Gastroesophageal sphincter (tissue), 4 donors: ENCODE data around the gene TTL. TPM values are rescaled to one million over a fixed set of nuclear protein-coding genes. Genes with fewer than 3 reads are reported as not detected.

Source experiments
- ATAC-seq: fragments of 150-250 bp; one replicate; pipeline ENCODE4 v1.9.1; 2016; ENCODE audit warnings: mild to moderate bottlenecking, moderate library complexity
- H3K27ac ChIP-seq, 4 donors: fragments of 200-600 bp; sonication (generic) in 3 of 4; 1 replicate in 3 of 4; 2 replicates in 1 of 4; pipeline ENCODE4 v1.5.1; 2016 to 2019
- H3K27me3 ChIP-seq: fragments of 200-600 bp; sonication (generic); one replicate; pipeline ENCODE4 v1.5.1; 2019
- H3K36me3 ChIP-seq, 2 donors: fragments of 200-600 bp; sonication (generic); one replicate each; pipeline ENCODE4 v1.5.1; 2019; ENCODE audit warnings: control low read depth in 1 of 2
- H3K4me1 ChIP-seq, 3 donors: fragments of 200-600 bp; sonication (generic); 1 replicate in 2 of 3; 2 replicates in 1 of 3; pipeline ENCODE4 v1.5.1; 2016 to 2019; ENCODE audit warnings: control low read depth in 2 of 3
- H3K4me3 ChIP-seq, 2 donors: fragments of 200-600 bp; sonication (generic); one replicate each; pipeline ENCODE4 v1.5.1; 2019; ENCODE audit warnings: mild to moderate bottlenecking in 1 of 2, moderate library complexity in 1 of 2
- H3K9me3 ChIP-seq, 3 donors: fragments of 200-600 bp; sonication (generic); one replicate each; pipeline ENCODE4 v1.5.1; 2017 to 2019; ENCODE audit warnings: control low read depth in 2 of 3
- CTCF ChIP-seq, 4 experiments: fragments of 200-600 bp in 2 of 4; fragments of 450-650 bp in 2 of 4; sonication (generic) in 1 of 4; IDR thresholded peaks; one replicate each; pipeline ENCODE4 v1.5.1; 2017 to 2019; ENCODE audit warnings: antibody characterized with exemption in 4 of 4, mild to moderate bottlenecking in 2 of 4, moderate library complexity in 2 of 4
- EP300 ChIP-seq: sonication (generic); formaldehyde crosslinking; IDR thresholded peaks from one replicate; pipeline ENCODE4 v1.6.1; 2017; ENCODE audit warnings: antibody characterized with exemption, mild to moderate bottlenecking
- POLR2A ChIP-seq, 2 donors: fragments of 450-650 bp; IDR thresholded peaks; one replicate each; pipeline ENCODE4 v1.6.1; 2017; ENCODE audit warnings: antibody characterized with exemption in 2 of 2, mild to moderate bottlenecking in 2 of 2, moderate library complexity in 1 of 2
- POLR2AphosphoS5 ChIP-seq: sonication (generic); formaldehyde crosslinking; IDR thresholded peaks from one replicate; pipeline ENCODE4 v1.6.1; 2017; ENCODE audit warnings: antibody characterized with exemption
- WGBS, 2 donors: methylation state at CpG; one replicate each; pipeline ENCODE4 v1.1.5; 2018; ENCODE audit warnings: low coverage in 1 of 2; 5-methylcytosine and 5-hydroxymethylcytosine counted together
- total RNA-seq, 4 donors: library from RNA; depleted of rRNA; stranded (reverse); fragments of >200 nt; gene quantifications; one replicate each; pipeline ENCODE4 v1.1.0, GENCODE V29; 2016

The TTL gene
- total RNA-seq, 4 donors from 2014 or later: 19.3 to 33.8 (median 24.9) TPM

- H3K4me3 ChIP-seq: peak within 1 kb of the TSS; percentile 71 to 81
- ATAC-seq: peak; percentile 97
- peak; percentile 27 for TF ChIP-seq POLR2A (IDR thresholded peaks at IDR 0.05)
- peak; percentile 71 for TF ChIP-seq POLR2AphosphoS5
- no peak for TF ChIP-seq EP300
- TF ChIP-seq CTCF (IDR thresholded peaks at IDR 0.05): peak in 3 of 4 experiments; percentile 38 to 53 (median 41)
- no peaks in the 10 kb centered on the region for H3K27me3 ChIP-seq
- H3K36me3 ChIP-seq: peaks cover 0 to 35% of the 10 kb centered on the region in 2 donors
- peaks cover 0 to 45% (median 11%) of the 10 kb centered on the region in 3 donors for H3K4me1 ChIP-seq
- no peaks in the 10 kb centered on the region for H3K9me3 ChIP-seq
- WGBS, 2 donors: 0% methylated on average over 12 to 23 of the region's 54 CpGs
- H3K27ac ChIP-seq: peak within 1 kb of the TSS; percentile 77 to 91 (median 90)
These were observed 102.4 kb downstream of the TTL start, which contains the start of gene CHCHD5 for GRCh38 chr2:112584134-112584890. Gene CHCHD5 (plus strand): TSS chr2:112584609. CDS start chr2:112584648, 39 bp downstream.

GRCh38 chr2:112584891-112585250 lies 102.9 kb downstream of the TTL start:
- no peaks in the 10 kb centered on the region for H3K9me3 ChIP-seq
- TF ChIP-seq POLR2AphosphoS5 (no peak), POLR2A (IDR thresholded peaks at IDR 0.05) (no peak), EP300 (no peak), CTCF (IDR thresholded peaks at IDR 0.05) (no peak)
- WGBS, 2 donors: 50 to 58% methylated on average over 2 to 3 of the region's 3 CpGs
- H3K27ac ChIP-seq: peak overlapping the region; percentile 77 to 91 (median 90)
- peaks cover 0 to 45% (median 11%) of the 10 kb centered on the region in 3 donors for H3K4me1 ChIP-seq
- ATAC-seq: no peak
- peak overlapping the region; percentile 71 to 81 for H3K4me3 ChIP-seq
- H3K27me3 ChIP-seq: no peaks in the 10 kb centered on the region
- H3K36me3 ChIP-seq: peaks cover 0 to 39% of the 10 kb centered on the region in 2 donors

GRCh38 chr2:112585400-112585799 lies 103.4 kb downstream of the TTL start:
- Histone ChIP-seq H3K27me3 (no peaks in the 10 kb centered on the region), H3K27ac (peak overlapping the region; percentile 77 to 91 (median 90)), H3K4me1 (peaks cover 0 to 45% (median 11%) of the 10 kb centered on the region in 3 donors), H3K36me3 (peaks cover 0 to 44% of the 10 kb centered on the region in 2 donors), H3K9me3 (no peaks in the 10 kb centered on the region), H3K4me3 (peak overlapping the region in 1 of 2 donors; percentile 71)
- no peak for ATAC-seq
- TF ChIP-seq EP300 (no peak), POLR2AphosphoS5 (no peak), CTCF (IDR thresholded peaks at IDR 0.05) (no peak), POLR2A (IDR thresholded peaks at IDR 0.05) (no peak)
- 100% methylated on average over 1 of the region's 3 CpGs; no CpG with 5 or more reads in 1 of the 2 donors for WGBS, 2 donors

GRCh38 chr2:112585873-112586464 lies 104.0 kb downstream of the TTL start:
- H3K36me3 ChIP-seq: peaks cover 0 to 50% of the 10 kb centered on the region in 2 donors
- no peaks in the 10 kb centered on the region for H3K9me3 ChIP-seq
- no peaks in the 10 kb centered on the region for H3K27me3 ChIP-seq
- H3K4me1 ChIP-seq: peaks cover 0 to 45% (median 11%) of the 10 kb centered on the region in 3 donors
- ATAC-seq: no peak
- WGBS, 2 donors: 94 to 99% methylated on average over 8 to 9 of the region's 18 CpGs
- TF ChIP-seq CTCF (IDR thresholded peaks at IDR 0.05) (no peak), EP300 (no peak), POLR2A (IDR thresholded peaks at IDR 0.05) (no peak), POLR2AphosphoS5 (no peak)
- no peak overlapping the region for H3K27ac ChIP-seq
- H3K4me3 ChIP-seq: no peak overlapping the region
